HG02938 (cell line): ENCODE results near the gene MATN4.

Experiments used
- ATAC-seq: cut with Tn5 transposase; IDR thresholded peaks from one replicate; pipeline ENCODE4 v1.9.1; 2021; ENCODE audit warnings: mild to moderate bottlenecking, moderate library complexity; ENCODE audit not compliant: unreplicated experiment

The MATN4 gene

DNA sequence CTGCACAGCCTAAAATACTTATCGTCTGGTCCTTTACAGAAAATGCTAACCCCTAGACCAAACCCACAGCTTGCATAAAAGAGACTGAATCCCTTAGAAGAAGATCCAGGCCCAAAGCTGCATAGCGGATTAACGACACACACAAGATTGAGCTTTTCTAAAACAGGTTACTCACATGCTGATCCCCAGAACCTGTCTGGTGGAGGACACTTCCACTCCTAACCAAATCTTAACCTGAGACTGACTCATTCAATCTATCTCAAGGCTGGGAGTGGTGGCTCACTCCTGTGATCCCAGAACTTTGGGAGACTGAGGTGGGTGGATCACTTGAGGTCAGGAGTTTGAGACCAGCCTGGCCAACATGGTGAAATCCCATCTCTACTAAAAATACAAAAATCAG is 50.9 kb downstream of the MATN4 start:
- no peak for ATAC-seq

DNA sequence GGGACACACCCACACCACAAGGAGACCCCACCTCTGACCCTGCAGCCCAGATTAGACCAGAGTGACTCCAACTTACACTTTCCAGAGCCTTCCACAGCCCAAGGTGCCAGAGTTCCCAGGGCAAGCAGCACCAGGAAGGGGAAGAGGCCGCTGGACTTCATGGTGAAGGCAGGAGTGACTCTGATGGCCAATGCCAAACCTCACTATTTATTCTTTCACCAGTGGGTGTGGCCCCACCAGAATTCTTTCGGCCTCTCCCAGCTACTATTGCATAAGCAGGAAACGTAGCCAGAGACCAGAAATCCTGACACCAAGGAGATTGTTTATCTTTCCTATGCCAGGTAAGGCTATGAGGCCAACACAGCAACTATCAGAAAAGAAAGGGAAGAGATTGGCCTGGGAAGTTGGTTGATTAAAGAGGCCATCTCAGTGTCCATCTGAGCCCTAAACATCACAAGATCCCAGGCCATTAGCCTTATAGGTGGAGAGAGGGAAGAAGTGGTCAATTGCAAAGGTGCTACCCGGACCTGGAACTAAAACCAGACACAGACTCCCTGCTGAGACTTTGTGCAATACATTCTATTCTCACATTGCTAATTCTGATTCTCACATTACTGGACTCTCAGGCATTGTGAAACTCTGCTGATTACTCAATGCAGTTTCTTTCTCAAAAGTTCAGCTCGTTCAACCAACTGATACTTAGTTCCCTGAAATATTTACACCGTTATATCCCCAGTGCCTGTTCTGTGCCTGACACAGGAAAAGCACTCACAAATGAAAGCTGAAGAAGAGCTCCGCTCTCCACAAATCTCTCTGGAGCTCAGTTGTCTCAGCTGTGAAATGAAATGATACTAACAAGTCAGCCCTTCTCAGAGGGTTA is 53.5 kb downstream of the MATN4 start, which contains the start of gene SLPI:
SLPI (minus strand) TSS at position 182 of the 880 bp plus-strand sequence; CDS start at position 161, 21 bp downstream.
- ATAC-seq, result no peak

DNA sequence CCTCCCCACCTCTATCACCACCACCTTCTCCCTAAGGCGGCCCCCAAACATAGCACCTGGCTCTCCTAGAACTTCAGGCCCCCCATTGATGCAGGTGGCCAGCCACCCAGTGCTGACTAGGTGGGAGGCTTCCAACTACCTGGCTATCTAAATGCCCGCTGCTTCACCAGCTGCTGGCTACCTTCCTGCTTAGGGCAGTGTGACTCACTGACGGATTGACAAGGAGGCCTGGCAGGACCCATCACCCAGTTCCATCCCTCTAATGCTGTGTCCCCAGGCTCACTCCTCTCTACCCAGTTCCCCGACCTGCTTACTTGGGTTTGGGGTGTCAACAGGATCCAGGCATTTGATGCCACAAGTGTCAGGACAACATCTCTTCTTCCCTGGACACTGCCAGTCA is 54.8 kb downstream of the MATN4 start:
- no peak for ATAC-seq

DNA sequence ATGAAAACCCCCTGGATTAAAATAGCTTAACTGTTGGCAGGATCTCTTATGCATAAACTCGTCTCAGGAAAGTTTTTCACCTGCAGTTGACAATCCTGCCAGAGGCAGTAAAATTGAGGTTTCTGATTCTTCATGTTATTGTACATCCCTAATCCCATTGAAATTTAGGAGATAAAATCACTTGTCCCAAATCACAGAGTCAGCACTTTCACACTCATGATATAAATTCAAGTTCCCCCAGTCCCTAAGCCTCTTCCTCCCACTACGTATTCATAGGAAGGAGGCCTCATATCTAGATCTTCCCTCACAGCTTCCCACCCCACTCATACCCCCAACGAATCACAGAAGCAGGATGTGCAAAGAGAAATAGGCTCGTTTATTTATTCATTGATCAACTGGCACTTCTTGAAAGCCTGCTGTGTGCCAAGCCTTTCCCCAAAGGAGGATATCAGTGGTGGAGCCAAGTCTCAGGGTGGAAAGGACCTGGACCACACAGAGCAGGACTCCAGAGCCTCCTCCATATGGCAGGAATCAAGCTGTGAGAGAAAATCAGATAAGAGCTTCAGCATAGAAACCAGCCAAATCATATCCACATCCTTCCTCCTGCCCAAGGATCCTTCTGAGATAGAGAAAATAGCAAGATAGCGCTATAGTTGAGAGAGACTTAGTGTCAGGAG is 56.1 kb downstream of the MATN4 start:
- no peak for ATAC-seq

DNA sequence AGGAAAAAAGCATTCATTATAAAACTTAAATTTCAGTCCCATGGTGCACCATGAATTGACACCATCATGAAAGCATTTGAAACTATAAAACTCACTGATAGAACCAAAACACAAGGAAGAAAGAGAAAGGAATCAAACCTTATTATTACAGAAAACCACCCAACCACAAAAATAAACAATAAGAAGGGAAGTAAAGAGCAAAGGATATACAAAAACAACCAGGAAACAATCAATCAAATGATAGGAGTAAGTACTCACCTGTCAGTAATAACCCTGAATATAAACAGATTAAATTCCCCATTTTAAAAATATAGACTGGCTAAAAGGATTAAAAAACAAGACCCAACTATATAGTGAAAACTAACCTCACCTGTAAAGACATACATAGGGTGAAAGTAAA is 59.5 kb downstream of the MATN4 start:
- no peak for ATAC-seq

DNA sequence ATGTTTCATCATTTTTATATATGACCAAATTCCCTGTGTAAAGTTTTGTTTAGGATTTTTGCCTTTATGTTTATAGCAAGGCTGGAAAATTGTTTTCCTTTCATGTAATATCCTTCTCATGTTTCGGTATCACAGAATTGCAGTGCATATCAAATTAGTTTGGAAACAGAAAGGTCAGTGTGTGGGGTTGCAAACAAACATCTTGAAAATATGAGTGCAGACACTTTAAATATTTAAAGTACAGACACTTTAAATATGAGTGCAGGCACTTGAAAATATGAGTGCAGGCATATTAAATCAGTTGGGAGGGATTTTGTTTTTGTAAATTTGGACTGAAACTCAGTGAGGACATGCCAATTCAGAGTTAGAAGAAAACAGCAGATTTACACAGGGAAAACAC is 60.2 kb downstream of the MATN4 start:
- ATAC-seq, result no peak

DNA sequence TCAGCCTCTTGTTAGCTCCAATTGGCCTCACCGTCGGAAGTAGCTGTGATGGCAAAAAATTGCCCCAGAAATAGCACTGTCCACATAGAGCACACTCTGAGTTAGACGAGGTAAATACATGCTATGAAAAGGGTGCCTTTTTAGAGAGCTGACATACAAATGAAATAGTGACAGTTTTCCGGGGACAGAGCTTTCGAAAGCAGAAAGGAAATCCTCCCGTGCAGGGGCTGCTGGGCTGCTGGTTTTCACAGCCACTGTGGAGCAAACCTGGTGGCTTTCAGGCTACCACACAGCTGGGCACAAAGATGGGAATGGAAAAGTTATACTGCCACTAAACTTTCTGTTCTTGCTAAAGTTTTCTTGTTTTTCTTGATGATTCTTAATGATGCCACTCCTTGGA is 62.0 kb downstream of the MATN4 start:
- no peak for ATAC-seq
